OCI-M2 (cell line): ENCODE data around the gene RBBP6.
A peak's percentile ranks its signal among the peaks of the same experiment; 100 is the strongest.

ENCODE experiments used
- DNase-seq: peaks from one replicate; lab custom pipeline; 2025; ENCODE audit not compliant: unreplicated experiment; lab: John Stamatoyannopoulos, UW

The RBBP6 gene

GRCh38 chr16:24524855-24525677 lies 14.3 kb upstream of the RBBP6 start:
- no peak for DNase-seq

DNA sequence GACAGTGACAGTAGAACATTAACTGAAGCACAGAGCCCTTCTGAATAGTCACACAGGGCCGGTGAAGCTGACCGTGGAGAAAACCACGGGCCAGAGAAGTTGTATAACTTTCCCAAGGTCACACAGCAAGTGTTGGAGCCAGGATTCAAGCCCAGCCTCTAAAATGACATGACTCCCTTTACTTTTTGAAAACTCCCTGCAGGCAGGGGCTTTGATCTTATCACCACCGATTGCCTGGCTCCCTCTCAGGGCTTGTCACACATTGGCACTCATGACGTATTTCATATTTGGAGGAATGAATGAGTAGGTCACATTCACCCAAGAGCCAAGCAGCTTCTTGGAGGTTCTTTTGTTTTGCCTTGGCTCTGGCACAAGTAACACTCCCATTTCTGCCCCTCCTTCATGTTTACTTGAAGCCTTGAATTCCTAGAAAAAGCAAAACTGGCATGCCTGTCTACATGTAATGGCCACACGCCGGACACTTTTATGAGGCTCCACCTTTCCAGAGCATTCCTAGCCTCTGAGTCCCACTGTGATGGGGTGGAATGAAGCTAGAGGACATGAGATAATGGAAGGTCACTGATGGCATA lies 13.3 kb upstream of the RBBP6 start:
- DNase-seq = no peak

GRCh38 chr16:24526701-24527495 lies 12.5 kb upstream of the RBBP6 start:
- no peak for DNase-seq

DNA sequence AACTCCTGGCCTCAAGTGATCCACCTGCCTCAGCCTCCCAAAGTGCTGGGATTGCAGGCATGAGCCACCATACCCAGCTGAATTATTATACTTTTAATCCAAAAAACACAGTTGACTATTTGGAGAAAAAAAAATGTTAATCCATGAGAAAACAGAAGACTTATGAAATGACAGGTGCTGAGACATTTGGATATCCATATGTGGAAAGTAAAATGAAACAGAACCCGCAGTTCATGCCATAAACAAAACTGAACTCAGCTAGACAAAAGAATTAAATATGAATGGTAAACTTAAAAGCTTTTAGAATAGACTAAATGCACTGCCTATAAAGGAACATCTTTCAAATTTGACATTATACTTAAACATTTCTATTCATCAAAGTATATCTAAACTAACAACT lies 8.2 kb upstream of the RBBP6 start:
- no peak for DNase-seq

GRCh38 chr16:24534620-24535019 lies 4.7 kb upstream of the RBBP6 start:
- no peak for DNase-seq

DNA sequence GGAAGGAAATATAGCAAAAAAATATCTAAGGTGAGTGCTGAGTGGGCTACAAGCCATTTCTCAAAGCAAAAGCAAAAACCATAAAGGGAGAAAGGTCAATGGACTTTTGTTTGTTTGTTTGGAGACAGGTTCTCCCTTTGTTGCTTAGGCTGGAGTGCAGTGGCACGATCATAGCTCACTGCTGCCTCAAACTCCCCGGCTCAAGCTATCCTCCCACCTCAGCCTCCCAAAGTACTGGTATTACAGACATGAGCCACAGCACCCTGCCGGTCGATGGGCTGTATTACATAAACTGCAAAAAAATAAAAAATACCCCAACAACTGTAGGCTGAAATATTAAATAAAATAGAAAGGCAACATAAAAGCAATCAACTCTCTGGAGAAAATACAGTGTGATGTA lies 3.5 kb upstream of the RBBP6 start:
- no peak for DNase-seq

DNA sequence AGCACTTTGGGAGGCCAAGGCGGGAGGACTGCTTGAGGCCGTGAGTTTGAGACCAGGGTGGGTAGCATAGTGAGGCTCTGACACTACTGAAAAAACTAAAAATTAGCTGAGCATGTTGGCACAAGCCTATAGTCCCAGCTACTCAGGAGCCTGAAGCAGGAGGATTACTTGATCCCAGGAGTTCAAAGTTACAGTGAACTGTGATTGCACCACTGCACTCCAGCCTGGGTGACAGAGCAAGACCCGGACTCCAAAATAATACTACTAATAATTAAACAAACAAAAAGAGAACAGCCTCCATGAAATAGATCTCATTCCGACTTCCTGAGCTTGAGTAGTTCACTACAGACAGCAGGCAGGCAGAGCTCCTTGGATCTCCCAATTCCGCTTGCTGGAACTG lies 2.7 kb upstream of the RBBP6 start:
- no peak for DNase-seq

DNA sequence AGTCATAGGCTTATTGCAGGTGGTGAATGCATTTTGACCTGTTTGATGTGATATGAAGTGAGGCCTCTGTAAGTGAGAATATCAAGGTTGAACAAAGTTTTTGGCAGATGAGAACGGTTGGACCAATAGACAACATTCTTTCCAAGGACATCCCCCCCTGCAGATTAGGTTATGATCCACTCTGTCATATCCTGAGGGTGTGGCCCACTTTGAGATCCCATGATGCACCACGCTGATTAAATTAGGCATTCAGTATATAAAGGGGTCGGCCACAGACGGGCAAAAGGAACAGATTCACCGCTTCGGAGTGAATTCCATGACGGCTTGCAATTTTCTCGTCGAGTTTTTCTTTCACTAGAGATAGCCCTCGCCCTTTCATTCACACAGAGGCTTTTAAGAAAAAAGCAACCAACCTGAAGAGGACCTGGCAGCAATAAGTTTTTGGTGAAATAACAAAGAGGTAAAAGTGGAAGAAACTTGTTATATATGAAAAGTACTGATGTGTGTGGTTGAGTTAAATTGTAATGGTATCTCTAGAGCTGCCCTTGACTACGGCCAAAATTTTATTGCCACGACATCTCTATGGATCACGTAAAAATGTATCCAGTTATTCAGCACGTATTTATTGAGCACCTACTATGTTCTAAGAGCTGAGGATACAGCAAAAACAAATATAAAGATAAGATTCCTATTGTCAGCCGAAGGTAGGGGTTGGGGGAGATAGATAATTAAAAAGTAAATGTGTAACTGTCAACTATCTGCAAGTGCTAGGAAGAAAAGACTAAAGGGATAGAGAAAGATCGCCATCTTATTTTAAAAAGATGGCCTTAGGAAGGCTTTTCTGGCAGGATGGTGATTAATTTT lies 1.7 kb upstream of the RBBP6 start:
- DNase-seq = no peak

DNA sequence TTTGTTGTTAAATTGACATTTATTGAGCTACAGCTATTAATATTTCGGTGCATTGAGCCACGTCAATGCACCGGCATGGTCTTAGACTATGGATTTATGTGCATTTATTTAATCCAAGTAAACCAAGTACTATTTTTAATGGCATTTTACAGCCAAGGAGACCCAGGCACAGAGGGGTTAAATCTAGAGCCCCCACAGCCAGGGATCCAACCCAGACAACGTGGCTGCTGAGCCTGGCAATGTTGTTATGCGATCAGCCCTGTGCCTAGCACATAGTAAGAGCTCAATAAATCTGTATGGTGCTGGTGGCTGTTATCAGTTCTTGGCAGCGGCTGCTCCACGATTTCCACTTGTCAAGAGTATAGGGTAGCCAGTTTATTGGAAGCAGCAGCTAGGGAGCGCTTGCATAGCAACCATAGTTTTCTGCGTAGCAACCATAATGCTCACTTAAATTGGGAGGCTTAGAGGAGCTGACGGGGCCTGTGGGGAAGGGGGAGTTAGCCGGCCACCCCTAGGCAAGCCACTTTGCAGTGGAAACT lies 541 bp upstream of the RBBP6 start:
- DNase-seq = peak; percentile 93

- DNase-seq = no peak
These were observed 660 bp downstream of the RBBP6 start for GRCh38 chr16:24539850-24540601.

- no peak for DNase-seq
These were observed 1.3 kb downstream of the RBBP6 start for GRCh38 chr16:24540602-24541210.

DNA sequence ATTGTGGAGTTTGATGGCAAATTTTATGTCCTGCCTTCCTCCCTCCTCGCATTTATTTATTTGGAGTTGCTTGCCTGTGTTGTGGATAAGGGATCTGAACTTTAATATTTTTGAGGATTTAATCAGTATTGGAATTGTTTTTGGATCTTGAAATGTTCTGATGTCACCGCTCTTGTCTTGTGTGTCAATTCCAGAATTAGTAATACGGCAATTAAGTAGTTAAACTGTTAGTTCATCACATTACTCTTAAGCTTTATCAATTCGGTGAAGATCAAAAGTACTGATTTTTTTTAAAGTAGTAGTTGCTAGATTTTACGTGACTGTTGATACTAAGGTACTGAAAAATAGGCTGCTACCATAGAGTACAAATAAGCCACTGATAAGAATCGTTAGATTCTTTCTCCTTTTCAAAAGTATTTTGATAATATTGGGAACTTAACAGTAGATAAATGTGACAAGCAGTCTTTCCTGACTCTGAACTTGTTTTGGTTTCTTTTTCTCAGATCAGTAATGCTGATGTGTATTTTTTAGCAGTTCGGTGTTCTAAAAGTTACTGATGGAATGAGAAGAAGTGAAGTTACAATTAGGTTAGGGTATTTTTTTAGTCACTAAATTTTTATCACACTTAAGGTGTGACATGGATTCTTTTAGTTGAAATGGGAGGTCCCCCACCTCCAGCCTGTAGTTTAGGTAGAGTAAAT lies 2.0 kb downstream of the RBBP6 start:
- DNase-seq = no peak

DNA sequence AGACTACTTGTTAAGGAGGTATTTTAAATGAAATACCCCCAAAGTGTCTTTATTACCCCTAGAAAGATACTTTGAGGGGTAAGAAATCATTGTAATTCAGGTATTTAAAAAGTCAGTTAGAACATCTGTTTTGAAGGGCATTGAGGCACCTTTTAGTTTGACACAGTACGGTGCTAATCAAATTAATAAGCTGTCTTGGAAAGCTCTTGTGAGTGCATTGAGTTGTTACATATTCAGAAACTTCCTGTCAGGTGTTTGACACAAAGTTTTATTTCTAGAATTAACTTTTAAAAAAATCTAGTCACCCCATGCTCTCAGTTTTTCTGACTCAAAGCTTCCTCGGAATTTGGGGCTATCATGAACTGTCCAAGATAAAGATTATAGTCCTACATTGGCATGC lies 4.6 kb downstream of the RBBP6 start:
- DNase-seq = no peak

GRCh38 chr16:24544640-24545039 lies 5.3 kb downstream of the RBBP6 start:
- no peak for DNase-seq

GRCh38 chr16:24550295-24550694 lies 10.9 kb downstream of the RBBP6 start:
- no peak for DNase-seq

GRCh38 chr16:24552705-24553246 lies 13.4 kb downstream of the RBBP6 start:
- no peak for DNase-seq

- DNase-seq = no peak
These were observed 14.6 kb downstream of the RBBP6 start for GRCh38 chr16:24553983-24554382.

- no peak for DNase-seq
These were observed 16.0 kb downstream of the RBBP6 start for GRCh38 chr16:24555346-24555872.
